ENCODE data around the gene NEDD8.

NEDD8 gene

GRCh38 chr14:24176599-24176998 is 55.6 kb downstream of the NEDD8 start:
- no peak for TF ChIP-seq TCF4 (CRISPR knock-in tag; IDR thresholded peaks at IDR 0.05; ENCODE audit: borderline replicate concordance)
- no peak for TF ChIP-seq ISL1 (CRISPR knock-in tag; IDR thresholded peaks at IDR 0.05)
- TF ChIP-seq ZNF565 (CRISPR knock-in tag; conservative IDR thresholded peaks at IDR 0.05; ENCODE audit: low read depth), result no peak
- no peak for TF ChIP-seq ZNF8 (CRISPR knock-in tag; IDR thresholded peaks at IDR 0.05)
- no peak for TF ChIP-seq ZFP30 (CRISPR knock-in tag; IDR thresholded peaks at IDR 0.05)
- TF ChIP-seq ZC3H10 (CRISPR knock-in tag; IDR thresholded peaks at IDR 0.05), result no peak
- TF ChIP-seq ESRRG (CRISPR knock-in tag; IDR thresholded peaks at IDR 0.05), result no peak
- TF ChIP-seq ARNTL (CRISPR knock-in tag; IDR thresholded peaks at IDR 0.05; ENCODE audit: borderline replicate concordance, low read depth), result no peak
- TF ChIP-seq RARB (CRISPR knock-in tag; IDR thresholded peaks at IDR 0.05), result no peak
- no peak for TF ChIP-seq OSR1 (CRISPR knock-in tag; IDR thresholded peaks at IDR 0.05)
- TF ChIP-seq ZFP3 (CRISPR knock-in tag; IDR thresholded peaks at IDR 0.05), result no peak
- no peak for TF ChIP-seq BACH2 (CRISPR knock-in tag; IDR thresholded peaks at IDR 0.05; ENCODE audit: borderline replicate concordance)
- TF ChIP-seq PPARA (CRISPR knock-in tag; IDR thresholded peaks at IDR 0.05; ENCODE audit: borderline replicate concordance), result no peak
- no peak for TF ChIP-seq PATZ1 (CRISPR knock-in tag; IDR thresholded peaks at IDR 0.05; ENCODE audit: borderline replicate concordance)
- TF ChIP-seq, protein P1, sequence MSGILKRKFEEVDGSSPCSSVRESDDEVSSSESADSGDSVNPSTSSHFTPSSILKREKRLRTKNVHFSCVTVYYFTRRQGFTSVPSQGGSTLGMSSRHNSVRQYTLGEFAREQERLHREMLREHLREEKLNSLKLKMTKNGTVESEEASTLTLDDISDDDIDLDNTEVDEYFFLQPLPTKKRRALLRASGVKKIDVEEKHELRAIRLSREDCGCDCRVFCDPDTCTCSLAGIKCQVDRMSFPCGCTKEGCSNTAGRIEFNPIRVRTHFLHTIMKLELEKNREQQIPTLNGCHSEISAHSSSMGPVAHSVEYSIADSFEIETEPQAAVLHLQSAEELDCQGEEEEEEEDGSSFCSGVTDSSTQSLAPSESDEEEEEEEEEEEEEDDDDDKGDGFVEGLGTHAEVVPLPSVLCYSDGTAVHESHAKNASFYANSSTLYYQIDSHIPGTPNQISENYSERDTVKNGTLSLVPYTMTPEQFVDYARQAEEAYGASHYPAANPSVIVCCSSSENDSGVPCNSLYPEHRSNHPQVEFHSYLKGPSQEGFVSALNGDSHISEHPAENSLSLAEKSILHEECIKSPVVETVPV (CRISPR knock-in tag; IDR thresholded peaks at IDR 0.05), result no peak
- TF ChIP-seq GLIS3 (CRISPR knock-in tag; IDR thresholded peaks at IDR 0.05), result no peak
- TF ChIP-seq TOX (CRISPR knock-in tag; IDR thresholded peaks at IDR 0.05; ENCODE audit: borderline replicate concordance), result no peak
- TF ChIP-seq SNAI2 (CRISPR knock-in tag; IDR thresholded peaks at IDR 0.05), result no peak
- TF ChIP-seq CSDC2 (CRISPR knock-in tag; IDR thresholded peaks at IDR 0.05), result no peak
- ATAC-seq, result no peak

GRCh38 chr14:24172871-24173281 is 59.3 kb downstream of the NEDD8 start:
- no peak for ATAC-seq
- TF ChIP-seq ZNF70 (CRISPR knock-in tag; IDR thresholded peaks at IDR 0.05), result no peak
- no peak for TF ChIP-seq ZFP3 (CRISPR knock-in tag; IDR thresholded peaks at IDR 0.05)
- TF ChIP-seq, protein P1 (CRISPR knock-in tag; IDR thresholded peaks at IDR 0.05), result no peak
- TF ChIP-seq ARNTL (CRISPR knock-in tag; IDR thresholded peaks at IDR 0.05; ENCODE audit: borderline replicate concordance, low read depth), result no peak
- no peak for TF ChIP-seq ZC3H10 (CRISPR knock-in tag; IDR thresholded peaks at IDR 0.05)
- TF ChIP-seq PPARA (CRISPR knock-in tag; IDR thresholded peaks at IDR 0.05; ENCODE audit: borderline replicate concordance), result no peak
- TF ChIP-seq, protein P2, sequence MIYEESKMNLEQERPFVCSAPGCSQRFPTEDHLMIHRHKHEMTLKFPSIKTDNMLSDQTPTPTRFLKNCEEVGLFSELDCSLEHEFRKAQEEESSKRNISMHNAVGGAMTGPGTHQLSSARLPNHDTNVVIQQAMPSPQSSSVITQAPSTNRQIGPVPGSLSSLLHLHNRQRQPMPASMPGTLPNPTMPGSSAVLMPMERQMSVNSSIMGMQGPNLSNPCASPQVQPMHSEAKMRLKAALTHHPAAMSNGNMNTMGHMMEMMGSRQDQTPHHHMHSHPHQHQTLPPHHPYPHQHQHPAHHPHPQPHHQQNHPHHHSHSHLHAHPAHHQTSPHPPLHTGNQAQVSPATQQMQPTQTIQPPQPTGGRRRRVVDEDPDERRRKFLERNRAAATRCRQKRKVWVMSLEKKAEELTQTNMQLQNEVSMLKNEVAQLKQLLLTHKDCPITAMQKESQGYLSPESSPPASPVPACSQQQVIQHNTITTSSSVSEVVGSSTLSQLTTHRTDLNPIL (CRISPR knock-in tag; IDR thresholded peaks at IDR 0.05; ENCODE audit: low read depth), result no peak
- TF ChIP-seq OSR1 (CRISPR knock-in tag; IDR thresholded peaks at IDR 0.05), result no peak
- no peak for TF ChIP-seq ZNF8 (CRISPR knock-in tag; IDR thresholded peaks at IDR 0.05)
- TF ChIP-seq CSDC2 (CRISPR knock-in tag; IDR thresholded peaks at IDR 0.05), result no peak
- no peak for TF ChIP-seq SNAI2 (CRISPR knock-in tag; IDR thresholded peaks at IDR 0.05)
- TF ChIP-seq ZNF565 (CRISPR knock-in tag; conservative IDR thresholded peaks at IDR 0.05; ENCODE audit: low read depth), result no peak
- TF ChIP-seq GLIS3 (CRISPR knock-in tag; IDR thresholded peaks at IDR 0.05), result no peak

DNA sequence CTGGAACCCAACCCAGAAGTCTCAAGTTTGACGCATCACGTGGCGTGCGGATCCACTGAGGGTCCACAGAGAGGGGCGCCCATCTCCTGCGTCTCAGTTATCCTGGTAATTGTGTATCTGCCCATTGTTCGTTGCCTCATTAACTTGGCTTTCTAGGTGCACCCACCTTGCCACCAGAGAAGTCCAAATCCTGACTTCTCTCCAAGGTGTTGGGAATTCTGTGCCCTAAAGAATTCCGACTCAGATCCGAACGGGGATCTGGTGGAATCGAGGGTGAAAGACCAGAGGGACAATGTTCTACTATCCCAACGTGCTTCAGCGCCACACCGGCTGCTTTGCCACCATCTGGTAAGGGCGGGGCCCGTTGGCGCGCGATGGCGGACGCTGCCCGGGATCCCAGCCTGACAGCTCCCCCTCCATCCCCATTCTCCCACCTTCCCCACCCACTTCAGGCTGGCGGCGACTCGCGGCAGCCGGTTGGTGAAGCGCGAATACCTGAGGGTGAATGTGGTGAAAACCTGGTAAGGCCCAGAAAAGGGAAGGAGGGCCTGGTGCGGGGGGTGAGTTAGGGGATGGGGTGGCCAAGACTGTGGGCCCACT is 59.8 kb downstream of the NEDD8 start:
- no peak; the same call in none of the 3 replicates for ATAC-seq
- TF ChIP-seq ZNF8 (CRISPR knock-in tag; IDR thresholded peaks at IDR 0.05), result no peak
- TF ChIP-seq ZFP3 (CRISPR knock-in tag; IDR thresholded peaks at IDR 0.05), result no peak
- TF ChIP-seq, protein P2 (CRISPR knock-in tag; IDR thresholded peaks at IDR 0.05; ENCODE audit: low read depth), result no peak
- no peak for TF ChIP-seq OSR1 (CRISPR knock-in tag; IDR thresholded peaks at IDR 0.05)
- no peak for TF ChIP-seq ZC3H10 (CRISPR knock-in tag; IDR thresholded peaks at IDR 0.05)
- no peak for TF ChIP-seq SNAI2 (CRISPR knock-in tag; IDR thresholded peaks at IDR 0.05)
- TF ChIP-seq RARB (CRISPR knock-in tag; IDR thresholded peaks at IDR 0.05), result no peak
- no peak for TF ChIP-seq ZFP30 (CRISPR knock-in tag; IDR thresholded peaks at IDR 0.05)
